ENCODE data around the gene TRIP11.

Gene TRIP11

DNA sequence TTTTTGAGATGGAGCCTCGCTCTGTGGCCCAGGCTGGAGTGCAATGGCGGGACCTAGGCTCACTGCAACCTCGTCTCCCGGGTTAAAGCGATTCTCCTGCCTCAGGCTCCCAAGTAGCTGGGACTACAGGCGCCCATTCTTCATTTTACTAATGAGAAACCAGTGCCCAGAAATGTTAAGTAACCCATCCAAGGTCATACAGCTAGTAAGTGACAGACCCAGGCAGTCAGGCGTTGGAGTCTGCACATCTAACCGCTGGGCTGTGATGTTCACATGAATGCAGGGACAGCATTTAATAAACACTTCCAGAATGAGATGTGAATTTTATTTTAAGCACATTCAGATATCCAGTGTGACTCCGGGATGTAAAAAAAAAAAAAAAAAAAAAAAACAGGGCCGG is 1.3 kb upstream of the TRIP11 start:
- POLR2A ChIA-PET (ENCODE audit: low non-redundant PET) = no interaction called here
- DNase-seq (ENCODE audit: low spot score) = no peak
- CTCF ChIA-PET = no interaction called here
- H3K27ac ChIP-seq = peak overlapping the region; percentile 95
- TF ChIP-seq, protein P1, sequence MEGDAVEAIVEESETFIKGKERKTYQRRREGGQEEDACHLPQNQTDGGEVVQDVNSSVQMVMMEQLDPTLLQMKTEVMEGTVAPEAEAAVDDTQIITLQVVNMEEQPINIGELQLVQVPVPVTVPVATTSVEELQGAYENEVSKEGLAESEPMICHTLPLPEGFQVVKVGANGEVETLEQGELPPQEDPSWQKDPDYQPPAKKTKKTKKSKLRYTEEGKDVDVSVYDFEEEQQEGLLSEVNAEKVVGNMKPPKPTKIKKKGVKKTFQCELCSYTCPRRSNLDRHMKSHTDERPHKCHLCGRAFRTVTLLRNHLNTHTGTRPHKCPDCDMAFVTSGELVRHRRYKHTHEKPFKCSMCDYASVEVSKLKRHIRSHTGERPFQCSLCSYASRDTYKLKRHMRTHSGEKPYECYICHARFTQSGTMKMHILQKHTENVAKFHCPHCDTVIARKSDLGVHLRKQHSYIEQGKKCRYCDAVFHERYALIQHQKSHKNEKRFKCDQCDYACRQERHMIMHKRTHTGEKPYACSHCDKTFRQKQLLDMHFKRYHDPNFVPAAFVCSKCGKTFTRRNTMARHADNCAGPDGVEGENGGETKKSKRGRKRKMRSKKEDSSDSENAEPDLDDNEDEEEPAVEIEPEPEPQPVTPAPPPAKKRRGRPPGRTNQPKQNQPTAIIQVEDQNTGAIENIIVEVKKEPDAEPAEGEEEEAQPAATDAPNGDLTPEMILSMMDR (conservative IDR thresholded peaks at IDR 0.05; ENCODE audit: low read depth) = no peak

- POLR2A ChIA-PET (ENCODE audit: low non-redundant PET) = interaction anchor here (0.6 to 0.7 kb wide), 5 partner anchors 23 to 686 kb away, joined by 3 to 7 read pairs (median 4); partner anchors contain the start of gene NDUFB1
- TF ChIP-seq, protein P1 (conservative IDR thresholded peaks at IDR 0.05; ENCODE audit: low read depth) = no peak
- H3K27ac ChIP-seq = peak overlapping the region; percentile 95
- DNase-seq (ENCODE audit: low spot score) = peak; percentile 39
- CTCF ChIA-PET = interaction anchor here (0.6 kb wide), 1 partner anchor 85 kb away, joined by 3 read pairs; no protein-coding TSS in a partner anchor
These were observed 682 bp upstream of the TRIP11 start for GRCh38 chr14:92040431-92041051.

GRCh38 chr14:92039063-92039718 is 668 bp downstream of the TRIP11 start:
- peak overlapping the region; percentile 95 for H3K27ac ChIP-seq
- ChIA-PET CTCF (interaction anchor here (0.8 kb wide), 1 partner anchor 62 kb away, joined by 3 read pairs; no protein-coding TSS in a partner anchor), POLR2A (ENCODE audit: low non-redundant PET) (no interaction called here)
- TF ChIP-seq, protein P1 (conservative IDR thresholded peaks at IDR 0.05; ENCODE audit: low read depth) = no peak
- DNase-seq (ENCODE audit: low spot score) = peak; percentile 64

GRCh38 chr14:92037989-92038388 is 1.9 kb downstream of the TRIP11 start:
- ChIA-PET CTCF (interaction anchor here (0.6 to 0.7 kb wide), 2 partner anchors 59 to 1008 kb away, joined by 3 to 4 read pairs; no protein-coding TSS in a partner anchor), POLR2A (ENCODE audit: low non-redundant PET) (no interaction called here)
- H3K27ac ChIP-seq = no peak overlapping the region
- TF ChIP-seq, protein P1 (conservative IDR thresholded peaks at IDR 0.05; ENCODE audit: low read depth) = no peak
- peak; percentile 4 for DNase-seq (ENCODE audit: low spot score)

DNA sequence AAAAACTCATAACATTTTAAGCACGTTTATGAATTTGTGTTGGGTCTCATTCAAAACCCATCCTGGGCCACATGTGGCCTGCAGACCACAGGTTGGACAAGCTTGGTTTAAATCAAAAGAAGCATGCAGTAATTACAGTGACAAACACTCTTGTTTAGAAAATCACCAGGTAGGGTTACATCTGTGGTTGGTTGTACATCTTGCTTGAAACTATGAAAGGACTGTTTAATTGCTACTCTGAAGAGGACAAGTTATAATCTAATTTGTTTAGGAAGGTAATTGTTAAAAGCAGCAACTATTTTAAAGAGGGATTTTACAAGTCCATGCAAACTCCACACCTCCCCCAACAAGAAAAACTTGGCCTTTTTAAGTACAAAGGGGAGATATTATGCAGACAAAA is 4.0 kb downstream of the TRIP11 start:
- no peak overlapping the region for H3K27ac ChIP-seq
- ChIA-PET CTCF (no interaction called here), POLR2A (ENCODE audit: low non-redundant PET) (no interaction called here)
- TF ChIP-seq, protein P1 (conservative IDR thresholded peaks at IDR 0.05; ENCODE audit: low read depth) = no peak
- DNase-seq (ENCODE audit: low spot score) = no peak

- no peak for DNase-seq (ENCODE audit: low spot score)
- peak overlapping the region; percentile 21; the same call in 1 of the 2 replicates for H3K27ac ChIP-seq
- TF ChIP-seq, protein P1 (conservative IDR thresholded peaks at IDR 0.05; ENCODE audit: low read depth) = no peak
- ChIA-PET POLR2A (ENCODE audit: low non-redundant PET) (no interaction called here), CTCF (no interaction called here)
These were observed 5.8 kb downstream of the TRIP11 start for GRCh38 chr14:92033906-92034687.

All from RWPE1 (cell line).